GM18505 (cell line): ENCODE data around the gene PAK5.

Experiments
- ATAC-seq: cut with Tn5 transposase; IDR thresholded peaks from one replicate; pipeline ENCODE4 v1.9.1; 2021; ENCODE audit not compliant: unreplicated experiment
- POLR2A ChIP-seq: IDR thresholded peaks from 4 replicates; pipeline ENCODE4 v1.6.1; 2011; ENCODE audit warnings: borderline replicate concordance; ENCODE audit not compliant: insufficient read depth, insufficient read length; ENCODE audit errors: extremely low read depth

PAK5 gene

GRCh38 chr20:9566977-9567376 is 271.9 kb downstream of the PAK5 start:
- ATAC-seq = no peak
- TF ChIP-seq POLR2A = no peak

DNA sequence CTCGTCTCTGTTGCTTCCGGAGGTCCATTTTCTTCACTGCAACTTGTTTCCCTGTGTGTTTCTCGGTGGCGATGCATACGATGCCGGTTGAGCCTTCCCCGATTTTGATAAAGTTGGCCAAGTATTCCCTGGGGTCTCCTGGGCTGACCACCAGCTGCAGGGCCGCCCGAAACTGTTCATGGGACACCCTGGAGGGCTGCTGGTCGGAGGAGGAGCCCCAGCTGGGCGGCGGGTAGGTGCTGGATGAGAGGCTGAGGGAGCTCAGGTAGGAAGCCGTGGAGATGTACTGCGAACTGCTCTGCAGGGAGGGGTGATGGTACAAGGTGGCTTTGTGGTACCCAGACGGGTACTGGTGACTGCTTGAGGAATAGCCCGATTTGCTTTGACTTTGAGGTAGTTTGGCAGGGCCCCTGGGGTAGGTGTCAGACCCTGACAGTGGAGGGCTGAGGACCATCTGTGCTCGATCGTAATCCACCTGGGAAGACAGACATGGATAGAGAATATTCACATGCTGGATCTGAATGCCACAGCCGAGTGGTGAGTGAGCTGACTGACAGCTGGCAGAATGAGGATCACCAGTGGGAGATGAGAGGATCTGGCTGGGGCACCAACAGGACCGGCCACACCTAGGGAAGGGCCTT is 272.8 kb downstream of the PAK5 start:
- no peak for TF ChIP-seq POLR2A
- no peak for ATAC-seq

DNA sequence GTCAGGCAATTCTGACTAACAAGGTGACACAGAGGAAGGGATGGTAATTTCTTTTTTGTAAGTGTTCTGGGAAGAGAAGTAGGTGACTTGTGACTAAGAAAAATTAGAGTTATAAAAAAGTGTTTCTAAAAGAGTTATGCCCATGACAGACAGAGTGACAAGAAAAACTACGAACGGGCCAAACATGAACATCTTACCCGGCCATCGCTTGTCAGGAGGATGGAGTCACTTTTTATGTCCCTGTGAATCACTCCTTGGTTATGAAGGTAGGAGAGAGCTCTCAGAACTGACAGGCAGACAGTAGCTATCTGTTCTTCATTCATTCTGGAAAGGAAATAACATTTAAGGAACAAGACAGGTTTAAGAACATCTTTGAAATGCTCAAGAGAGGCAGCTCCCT is 281.5 kb downstream of the PAK5 start:
- TF ChIP-seq POLR2A = no peak
- ATAC-seq = no peak

GRCh38 chr20:9555781-9556180 is 283.1 kb downstream of the PAK5 start:
- ATAC-seq = no peak
- TF ChIP-seq POLR2A = no peak

GRCh38 chr20:9551808-9552550 is 286.9 kb downstream of the PAK5 start:
- ATAC-seq = no peak
- TF ChIP-seq POLR2A = no peak

GRCh38 chr20:9550871-9551270 is 288.0 kb downstream of the PAK5 start:
- ATAC-seq = no peak
- TF ChIP-seq POLR2A = no peak

- TF ChIP-seq POLR2A = no peak
- ATAC-seq = no peak
These were observed 288.6 kb downstream of the PAK5 start for GRCh38 chr20:9550283-9550682.

- ATAC-seq = no peak
- no peak for TF ChIP-seq POLR2A
These were observed 295.7 kb downstream of the PAK5 start for GRCh38 chr20:9543214-9543613.

- no peak for TF ChIP-seq POLR2A
- no peak for ATAC-seq
These were observed 303.4 kb downstream of the PAK5 start for GRCh38 chr20:9535449-9535848.

DNA sequence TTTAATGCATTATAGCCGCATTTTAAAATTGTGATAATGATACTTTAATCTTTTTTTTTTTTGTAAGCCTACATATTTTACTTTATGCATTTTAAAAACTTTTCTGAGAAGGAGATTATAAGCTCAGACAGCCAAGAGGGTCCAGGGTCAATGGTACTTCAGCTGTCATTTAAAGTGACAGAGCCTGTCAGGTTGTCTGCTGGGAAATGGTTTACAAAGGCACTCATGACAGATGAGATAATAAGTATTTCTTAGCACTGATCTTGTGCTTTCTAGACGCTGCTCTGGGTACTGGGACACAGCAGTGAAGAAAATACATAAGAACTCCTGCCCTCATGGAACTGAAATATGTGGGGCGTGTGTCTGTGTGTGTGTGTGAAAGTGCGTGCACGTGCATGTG is 304.9 kb downstream of the PAK5 start:
- TF ChIP-seq POLR2A = no peak
- ATAC-seq = no peak

DNA sequence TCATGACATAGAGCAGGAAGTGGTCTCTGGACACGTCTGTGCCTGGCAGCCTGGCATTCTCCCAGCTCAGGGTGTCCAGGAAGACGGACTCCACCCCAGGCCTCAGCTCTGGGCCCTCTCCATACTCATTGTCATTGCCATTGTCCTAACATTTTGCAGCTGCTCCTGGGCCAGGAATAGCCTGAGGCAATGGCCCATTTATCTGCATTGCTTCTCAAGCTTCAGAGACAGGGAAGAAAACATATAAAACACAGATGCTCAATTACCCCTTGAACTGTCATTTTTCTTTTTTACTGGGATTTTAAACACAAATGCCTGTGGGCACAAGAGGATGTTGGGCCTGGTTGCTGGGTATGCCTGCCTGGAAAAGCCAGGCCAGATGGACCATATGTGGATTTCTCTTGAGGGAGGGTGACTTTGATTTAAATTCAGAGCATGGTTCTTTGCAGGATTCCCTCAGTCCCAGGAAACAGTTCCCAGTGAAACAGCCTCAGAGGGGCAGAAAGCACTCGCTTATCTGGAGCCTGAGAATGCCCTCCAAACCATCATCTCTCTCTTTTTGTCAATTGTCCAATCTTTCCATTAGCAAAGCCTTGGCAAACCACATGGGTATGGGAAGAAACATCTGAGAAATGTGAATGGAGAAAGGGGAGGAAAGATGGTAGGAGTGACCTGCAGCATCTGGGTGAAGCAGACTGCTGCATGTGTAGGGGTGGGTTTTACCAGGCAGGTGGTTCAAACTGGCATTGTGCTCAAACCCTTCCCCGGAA is 306.6 kb downstream of the PAK5 start:
- ATAC-seq = no peak
- no peak for TF ChIP-seq POLR2A

- no peak for ATAC-seq
- TF ChIP-seq POLR2A = no peak
These were observed 307.3 kb downstream of the PAK5 start for GRCh38 chr20:9531581-9531980.

GRCh38 chr20:9523636-9524035 is 315.2 kb downstream of the PAK5 start:
- no peak for ATAC-seq
- no peak for TF ChIP-seq POLR2A

DNA sequence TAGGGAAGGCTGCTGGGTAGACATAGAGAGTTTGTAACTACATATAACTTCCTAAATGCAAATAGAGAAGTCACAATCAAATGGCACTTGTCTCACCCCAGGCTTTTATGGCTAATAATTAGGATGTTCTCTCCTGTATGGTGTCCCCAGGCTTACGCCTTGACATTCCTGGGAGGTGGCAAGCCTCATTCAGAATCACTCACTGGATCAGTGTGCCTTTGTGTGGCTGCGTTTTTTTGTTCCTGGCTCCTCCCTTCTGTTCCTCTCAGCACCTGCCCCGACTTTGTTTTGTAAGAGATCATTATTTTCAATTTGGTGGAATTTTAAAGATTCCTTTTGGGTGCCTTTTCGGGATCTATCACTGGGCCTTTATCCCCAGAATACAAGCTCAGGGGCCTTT is 318.8 kb downstream of the PAK5 start:
- no peak for TF ChIP-seq POLR2A
- ATAC-seq = no peak
